HG03280 (cell line): ENCODE measurements around the gene CAMK2D.

Source experiments
- ATAC-seq: cut with Tn5 transposase; IDR thresholded peaks from one replicate; pipeline ENCODE4 v1.9.1; 2021; ENCODE audit warnings: mild to moderate bottlenecking, moderate library complexity; ENCODE audit not compliant: unreplicated experiment

CAMK2D gene

DNA sequence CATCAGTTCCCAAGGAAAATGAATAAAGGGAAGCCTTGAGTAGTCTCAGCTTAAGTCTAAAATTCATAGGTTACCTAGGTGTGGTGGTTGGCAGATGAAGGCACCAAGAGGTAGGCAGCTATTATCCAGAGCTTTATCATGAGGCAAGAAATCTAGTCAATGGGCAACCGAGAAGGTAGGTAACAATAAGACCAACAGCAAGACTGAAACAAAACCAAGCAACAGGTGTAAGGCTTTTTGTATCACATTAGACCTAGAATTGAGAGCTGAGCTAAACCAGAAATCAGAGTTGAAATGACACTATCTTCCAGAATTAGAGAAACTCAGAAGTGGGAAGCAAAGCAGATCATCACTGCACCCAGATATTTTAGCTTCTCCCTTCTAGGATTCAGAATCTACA is 117.1 kb downstream of the CAMK2D start:
- ATAC-seq: no peak

GRCh38 chr4:113643505-113643904 is 118.0 kb downstream of the CAMK2D start:
- ATAC-seq: no peak

- ATAC-seq: peak; percentile 71
Measured at GRCh38 chr4:113641025-113641431, 120.5 kb downstream of the CAMK2D start.

- ATAC-seq: no peak
Measured at GRCh38 chr4:113639326-113639725, 122.2 kb downstream of the CAMK2D start.

- no peak for ATAC-seq
Measured at GRCh38 chr4:113638562-113638832, 123.0 kb downstream of the CAMK2D start.

GRCh38 chr4:113637823-113638561 is 123.5 kb downstream of the CAMK2D start:
- no peak for ATAC-seq

DNA sequence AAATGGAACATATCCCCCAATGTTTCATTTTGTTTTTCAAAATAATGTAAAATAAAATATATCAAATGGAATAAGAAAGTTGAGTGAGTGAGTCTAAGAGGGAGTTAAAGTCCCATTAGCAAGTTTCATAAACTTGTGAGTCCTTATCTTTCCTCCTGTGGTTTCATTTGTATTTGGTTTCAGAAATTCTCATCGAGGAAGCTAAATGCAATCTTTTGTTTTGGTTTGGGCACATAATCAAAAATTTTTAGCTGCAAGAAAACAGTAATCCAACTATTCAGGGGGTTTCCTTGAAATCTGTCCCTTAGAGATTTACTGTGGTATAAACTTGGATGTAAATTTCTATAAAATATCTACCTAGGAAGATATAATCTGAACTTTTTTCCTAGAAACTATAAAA is 124.2 kb downstream of the CAMK2D start:
- ATAC-seq: no peak

DNA sequence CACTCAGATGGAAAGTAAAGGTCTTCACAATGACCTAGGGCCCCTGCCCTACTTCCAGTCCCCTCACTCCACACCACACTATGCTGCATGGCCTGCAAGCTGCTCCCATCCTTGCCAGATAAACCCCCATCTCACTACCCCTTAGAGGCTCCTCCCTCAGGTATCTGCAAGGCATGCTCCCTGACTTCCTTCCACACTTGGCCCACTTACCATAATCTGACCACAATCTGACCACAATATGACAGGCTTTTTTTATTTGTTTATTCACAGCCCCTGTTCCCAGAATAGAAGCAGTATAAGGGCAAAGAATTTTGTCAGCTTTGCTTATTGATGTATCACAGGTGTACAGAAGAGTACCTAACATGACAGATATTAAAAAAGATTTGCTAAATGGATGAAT is 124.7 kb downstream of the CAMK2D start:
- ATAC-seq: no peak

DNA sequence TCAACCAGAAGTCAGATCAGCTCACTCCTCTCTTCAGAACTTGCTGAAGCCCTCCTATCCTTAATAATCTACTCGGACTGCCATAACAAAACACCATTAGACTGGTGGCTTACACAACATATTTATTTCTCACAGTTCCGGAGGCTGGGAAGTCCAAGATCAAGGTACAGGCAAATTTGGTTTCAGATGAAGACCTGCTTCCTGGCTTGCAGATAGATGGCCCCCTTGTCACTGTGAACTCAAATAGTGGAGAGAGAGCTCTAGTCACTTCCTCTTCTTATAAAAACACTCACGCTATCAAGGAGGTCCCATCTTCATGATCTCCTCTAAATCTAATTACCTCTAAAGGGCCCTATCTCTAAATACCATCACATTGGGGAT is 125.1 kb downstream of the CAMK2D start:
- no peak for ATAC-seq

DNA sequence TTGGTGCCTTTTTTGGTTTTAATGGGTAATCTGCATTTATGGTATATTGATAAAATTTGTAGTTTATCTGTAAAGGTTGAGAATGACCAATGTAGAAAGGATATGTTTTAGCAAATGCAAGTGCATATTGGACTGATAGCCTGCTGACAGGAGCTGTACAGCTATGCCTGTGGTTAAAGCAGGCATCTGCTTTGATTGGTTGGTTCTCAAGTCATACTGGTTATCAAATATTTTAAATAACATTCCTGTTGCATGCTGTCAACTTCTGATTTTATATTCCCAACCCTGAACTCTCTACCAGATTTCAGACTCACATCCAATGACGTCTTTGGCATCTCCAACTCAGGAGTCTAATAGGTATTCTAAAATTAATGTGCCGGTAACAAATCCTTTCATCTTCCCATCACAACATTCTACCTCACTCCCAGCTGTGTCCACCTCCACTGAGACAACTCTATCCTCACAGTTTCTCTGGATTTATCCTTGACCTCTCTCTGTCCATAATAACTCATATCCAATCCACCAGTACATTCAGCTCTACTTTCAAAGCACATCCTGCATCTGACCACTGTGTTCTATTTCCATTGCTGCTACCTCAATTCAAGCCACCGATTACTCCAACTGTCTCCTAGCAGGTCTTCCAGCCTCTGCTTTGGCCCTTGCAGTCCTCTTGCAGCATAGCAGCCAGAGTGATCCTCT is 125.7 kb downstream of the CAMK2D start:
- ATAC-seq: no peak

DNA sequence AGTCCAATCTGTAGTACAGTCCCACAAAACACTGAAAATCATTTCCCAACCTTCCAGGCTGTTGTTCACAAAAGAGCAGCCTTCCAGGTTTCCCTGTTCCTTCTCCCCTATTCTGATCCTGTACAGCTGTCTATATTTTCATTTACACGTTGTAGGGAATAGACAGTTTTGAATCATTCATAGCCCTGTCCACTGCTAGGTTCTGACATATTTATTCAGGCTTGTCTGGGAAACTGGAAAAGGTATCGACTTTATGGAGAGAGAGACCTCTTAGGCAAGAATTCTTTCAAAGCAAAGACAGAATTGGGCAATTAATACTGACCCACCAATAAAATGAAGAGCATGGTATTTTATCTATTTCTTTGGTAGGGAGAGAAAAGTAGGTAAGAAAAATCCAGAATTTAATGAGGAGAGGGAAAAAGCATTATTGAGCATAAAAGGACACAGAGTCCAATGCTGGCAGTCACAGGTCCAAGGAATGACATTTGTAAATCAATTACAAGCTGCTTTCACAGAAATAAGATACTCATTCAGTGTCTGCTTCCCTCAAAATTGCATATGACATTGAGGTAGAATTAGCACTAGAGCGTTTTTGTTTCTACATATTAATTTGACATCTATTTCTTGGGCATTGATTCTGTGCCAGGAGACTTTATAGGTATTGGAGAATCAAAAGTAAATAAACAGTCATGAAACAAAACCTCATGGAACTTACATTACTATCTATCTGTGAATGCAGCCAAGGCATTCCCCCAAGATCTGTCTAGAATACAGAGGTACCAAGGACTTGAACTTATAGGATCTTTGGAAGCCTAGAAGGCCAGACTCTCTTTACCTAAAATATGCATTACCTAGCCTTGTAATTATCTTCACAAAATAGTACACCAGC is 127.2 kb downstream of the CAMK2D start:
- no peak for ATAC-seq

DNA sequence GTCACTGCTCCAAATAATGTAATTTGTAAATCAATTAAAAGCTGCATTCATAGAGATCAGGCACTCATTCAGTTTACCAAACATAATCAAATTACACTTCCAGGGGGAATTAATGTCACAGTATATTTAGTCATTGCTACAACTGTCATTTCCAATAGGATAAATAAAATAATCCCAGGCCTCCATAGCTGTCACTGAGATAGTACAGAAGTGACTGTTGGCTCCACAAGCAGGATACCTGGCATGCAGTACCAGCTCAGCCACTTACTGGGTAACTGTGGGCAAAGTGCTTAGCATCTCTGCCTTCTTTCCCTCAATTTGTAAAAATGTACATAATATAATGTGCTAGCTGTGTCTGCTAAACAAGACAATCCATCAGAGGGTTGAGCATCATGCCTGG is 128.1 kb downstream of the CAMK2D start:
- no peak for ATAC-seq

DNA sequence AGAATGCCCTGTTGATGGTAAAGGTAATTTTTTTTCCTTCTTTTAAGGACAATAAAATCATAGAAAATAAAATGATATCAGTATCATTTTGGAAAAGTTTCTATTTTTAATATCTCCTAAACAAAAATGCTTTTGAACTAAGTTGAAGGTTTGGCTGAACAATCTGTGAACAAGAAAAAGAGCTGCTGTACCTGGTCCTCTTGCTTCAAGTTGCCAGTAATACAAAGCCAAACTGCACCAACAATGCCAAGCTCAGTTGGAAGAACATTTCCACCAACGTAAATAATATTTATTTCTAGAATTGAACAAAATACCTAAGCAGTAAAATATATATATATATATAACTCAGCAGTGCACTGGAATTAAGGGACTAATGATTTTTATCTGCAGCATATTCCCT is 132.8 kb downstream of the CAMK2D start:
- ATAC-seq: no peak

DNA sequence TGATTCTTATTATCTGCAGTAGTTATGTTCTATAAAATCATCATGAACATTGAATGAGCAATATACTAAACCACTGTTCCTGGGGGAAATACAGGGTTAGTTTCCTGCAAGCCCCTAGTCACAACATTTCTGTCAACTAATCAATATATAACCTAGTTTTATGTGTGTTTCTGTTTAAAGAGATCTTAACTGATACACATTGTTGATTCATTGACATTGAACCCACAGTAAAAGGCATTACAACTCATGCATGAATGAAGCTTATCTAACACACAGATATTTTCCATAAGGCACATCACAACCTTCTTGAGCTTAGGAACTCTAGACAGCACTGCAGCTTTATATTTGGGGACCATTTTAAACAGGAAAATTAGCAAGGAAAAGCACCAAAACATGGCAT is 134.2 kb downstream of the CAMK2D start:
- no peak for ATAC-seq

DNA sequence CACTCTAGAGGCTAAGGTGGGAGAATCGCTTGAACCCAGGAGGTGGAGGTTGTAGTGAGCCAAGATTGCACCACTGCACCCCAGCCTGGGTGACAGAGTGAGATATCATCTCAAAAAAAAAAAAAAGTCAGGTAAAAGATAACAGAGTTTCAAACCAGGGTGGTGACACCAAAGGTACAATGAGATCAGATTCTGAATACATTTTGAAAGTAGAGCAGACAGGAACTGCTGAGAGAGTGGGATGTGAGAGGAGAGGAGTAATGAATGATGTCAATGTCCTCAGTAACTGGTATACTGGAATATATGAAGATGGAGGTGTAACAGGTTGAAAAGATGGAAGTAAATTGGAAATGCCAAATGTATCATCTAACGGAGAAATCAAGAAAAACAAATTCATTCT is 135.6 kb downstream of the CAMK2D start:
- no peak for ATAC-seq

- ATAC-seq: no peak
Measured at GRCh38 chr4:113623274-113623894, 138.2 kb downstream of the CAMK2D start.

- ATAC-seq: no peak
Measured at GRCh38 chr4:113621633-113622032, 139.9 kb downstream of the CAMK2D start.

GRCh38 chr4:113620032-113620431 is 141.5 kb downstream of the CAMK2D start:
- no peak for ATAC-seq

DNA sequence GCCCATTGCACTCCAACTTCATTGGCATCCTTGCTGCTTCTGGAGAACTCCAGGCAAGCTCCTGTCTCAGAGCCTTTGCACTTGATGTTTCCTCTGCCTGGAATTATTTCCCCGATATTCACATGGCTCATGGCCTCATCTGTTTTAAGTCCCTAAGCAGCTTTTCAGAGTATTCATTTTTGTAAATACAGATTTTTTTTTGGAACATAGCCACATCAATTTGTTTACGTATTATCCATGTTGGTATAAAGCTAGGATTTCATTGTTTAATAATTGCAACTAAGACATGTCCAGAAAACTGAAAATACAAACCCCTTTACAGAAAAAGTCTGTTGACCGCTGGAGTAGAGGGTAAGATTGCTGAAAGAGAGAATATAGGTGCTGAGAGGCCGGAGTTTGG is 142.0 kb downstream of the CAMK2D start:
- ATAC-seq: no peak

GRCh38 chr4:113618205-113618604 is 143.3 kb downstream of the CAMK2D start:
- ATAC-seq: no peak

- no peak for ATAC-seq
Measured at GRCh38 chr4:113617195-113617594, 144.3 kb downstream of the CAMK2D start.
